GM12892 (cell line): Measurements from ENCODE around the gene CPZ.

ENCODE experiments used
- POLR2A ChIP-seq: IDR thresholded peaks from 2 replicates; pipeline ENCODE4 v1.6.1; 2011; ENCODE audit warnings: low read depth, low read length, control low read depth
- POLR2AphosphoS5 ChIP-seq: IDR thresholded peaks from 2 replicates; pipeline ENCODE4 v1.6.1; 2011; ENCODE audit warnings: low read depth, low read length, control low read depth
- TAF1 ChIP-seq: IDR thresholded peaks from 2 replicates; pipeline ENCODE4 v1.6.1; 2011; ENCODE audit warnings: low read depth, mild to moderate bottlenecking, control low read depth, low read length, borderline replicate concordance

DNA sequence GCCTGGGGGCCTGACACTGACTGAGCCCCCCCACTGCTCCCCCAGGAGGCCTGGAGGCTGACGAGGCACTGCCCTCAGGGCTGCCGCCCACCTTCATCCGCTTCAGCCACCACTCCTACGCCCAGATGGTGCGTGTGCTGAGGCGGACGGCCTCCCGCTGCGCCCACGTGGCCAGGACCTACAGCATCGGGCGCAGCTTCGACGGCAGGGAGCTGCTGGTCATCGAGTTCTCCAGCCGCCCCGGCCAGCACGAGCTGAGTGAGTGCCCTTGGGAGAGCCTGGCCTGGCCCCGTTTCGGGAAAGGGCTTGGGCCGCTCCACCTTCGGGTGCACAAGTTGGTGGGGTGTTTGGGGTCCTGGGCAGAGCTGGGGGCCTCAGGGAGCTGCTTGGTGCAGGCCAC is 11.4 kb downstream of the CPZ start:
- TF ChIP-seq POLR2A (no peak), POLR2AphosphoS5 (no peak), TAF1 (no peak)
